Epidermal melanocyte (primary cell): ENCODE results near the gene KCNC2.

Experiments used
- DNase-seq: peaks from one replicate; pipeline ENCODE4 v3.0.0; 2011; ENCODE audit warnings: low spot score; ENCODE audit not compliant: insufficient read length

The KCNC2 gene

DNA sequence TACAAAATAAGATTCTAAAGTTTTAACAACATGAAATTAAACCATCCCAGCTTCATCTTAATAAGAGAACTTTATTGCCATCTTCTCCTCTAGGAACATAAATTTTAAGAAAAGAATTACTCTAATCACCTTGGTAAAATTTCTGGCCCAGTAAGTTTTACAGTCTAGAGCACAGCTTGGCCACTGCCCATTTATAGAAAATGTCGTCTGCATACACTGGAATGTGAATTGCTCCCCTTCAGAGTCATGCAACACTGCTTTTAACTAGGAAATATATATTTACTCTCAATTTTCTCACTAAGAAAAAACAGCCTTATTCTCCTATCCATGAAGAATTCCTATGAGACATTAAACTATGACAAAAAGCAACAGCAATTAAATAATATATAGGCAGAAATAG, 48.2 kb downstream of the KCNC2 start:
- no peak for DNase-seq

- no peak for DNase-seq
Observed at GRCh38 chr12:75157385-75157784, 52.3 kb downstream of the KCNC2 start.

- no peak for DNase-seq
Observed at GRCh38 chr12:75155962-75156361, 53.7 kb downstream of the KCNC2 start.

GRCh38 chr12:75154388-75154787, 55.3 kb downstream of the KCNC2 start:
- DNase-seq: no peak

DNA sequence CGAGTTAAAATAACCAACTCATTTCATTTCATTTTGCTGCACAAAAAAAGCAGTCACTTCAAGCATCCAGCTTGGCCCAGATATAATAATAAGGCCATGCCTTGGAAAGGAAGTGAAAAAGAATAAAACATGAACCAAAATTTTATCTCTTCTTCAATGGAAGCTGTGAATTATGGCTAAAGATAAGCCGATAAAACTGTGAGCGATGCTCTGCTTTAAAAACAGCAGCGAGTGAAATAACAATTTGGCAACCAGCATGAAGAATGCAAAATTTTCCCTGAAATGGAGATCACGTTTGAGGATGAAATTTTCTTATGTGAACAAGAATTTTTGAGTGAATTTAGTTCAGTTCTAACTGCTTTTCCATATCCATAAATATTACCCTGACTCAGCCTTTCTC, 70.4 kb downstream of the KCNC2 start:
- no peak for DNase-seq

DNA sequence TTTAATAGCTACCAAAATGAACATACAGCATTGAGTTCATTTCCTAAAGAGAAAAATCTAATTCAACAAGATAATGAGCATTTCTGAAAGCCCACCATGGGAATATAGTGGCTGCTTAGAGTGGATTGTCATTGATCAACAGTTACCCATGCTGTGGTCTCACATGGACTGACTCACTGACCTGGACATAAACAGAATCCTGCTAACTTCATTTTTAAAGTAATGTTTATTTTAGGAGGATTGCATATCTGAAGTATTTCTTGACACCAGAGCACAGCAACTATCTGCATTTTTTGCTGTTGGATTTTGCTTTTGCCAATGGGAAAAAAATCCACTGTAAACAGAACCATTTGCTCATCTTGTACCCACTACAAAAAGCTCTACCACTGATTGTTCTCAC, 71.7 kb downstream of the KCNC2 start:
- DNase-seq: no peak

- DNase-seq: no peak
Observed at GRCh38 chr12:75135026-75135425, 74.6 kb downstream of the KCNC2 start.

- DNase-seq: no peak
Observed at GRCh38 chr12:75130811-75131210, 78.8 kb downstream of the KCNC2 start.

- DNase-seq: no peak
Observed at GRCh38 chr12:75129275-75129674, 80.4 kb downstream of the KCNC2 start.

DNA sequence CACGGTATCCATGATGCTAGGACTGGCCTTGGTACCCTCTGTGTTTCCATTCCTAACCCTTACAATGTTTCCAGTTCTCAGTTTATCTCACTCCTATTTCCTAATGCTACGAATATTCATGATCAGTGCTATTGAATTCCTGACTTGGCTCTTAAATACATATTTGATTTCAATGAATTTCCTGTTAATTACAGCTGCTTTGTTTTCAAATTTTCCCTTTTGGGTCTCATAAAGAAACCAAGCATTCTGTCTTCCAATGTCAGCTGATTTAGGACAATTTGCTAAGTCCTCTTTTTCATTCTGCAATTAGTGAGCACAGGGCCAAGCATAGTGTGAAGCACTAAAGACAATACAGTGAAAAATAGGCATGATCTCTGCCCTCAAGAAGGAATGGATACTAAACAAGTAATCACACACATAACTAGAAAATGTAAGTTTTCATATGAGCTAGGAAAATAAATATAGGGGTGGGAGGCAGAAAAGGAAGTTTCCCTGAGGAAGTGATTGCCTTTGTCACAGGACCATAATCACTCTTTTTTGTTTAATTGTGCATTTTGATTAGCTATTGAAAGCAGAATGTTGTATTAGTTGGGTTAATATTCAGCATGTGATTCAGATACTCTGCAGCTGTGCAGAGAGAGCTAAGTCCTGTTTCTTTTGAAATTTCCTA, 88.5 kb downstream of the KCNC2 start:
- DNase-seq: no peak

GRCh38 chr12:75120311-75120711, 89.3 kb downstream of the KCNC2 start:
- no peak for DNase-seq

- no peak for DNase-seq
Observed at GRCh38 chr12:75116646-75117198, 92.9 kb downstream of the KCNC2 start.

- no peak for DNase-seq
Observed at GRCh38 chr12:75115748-75116147, 93.9 kb downstream of the KCNC2 start.

GRCh38 chr12:75103822-75104221, 105.8 kb downstream of the KCNC2 start:
- DNase-seq: no peak

DNA sequence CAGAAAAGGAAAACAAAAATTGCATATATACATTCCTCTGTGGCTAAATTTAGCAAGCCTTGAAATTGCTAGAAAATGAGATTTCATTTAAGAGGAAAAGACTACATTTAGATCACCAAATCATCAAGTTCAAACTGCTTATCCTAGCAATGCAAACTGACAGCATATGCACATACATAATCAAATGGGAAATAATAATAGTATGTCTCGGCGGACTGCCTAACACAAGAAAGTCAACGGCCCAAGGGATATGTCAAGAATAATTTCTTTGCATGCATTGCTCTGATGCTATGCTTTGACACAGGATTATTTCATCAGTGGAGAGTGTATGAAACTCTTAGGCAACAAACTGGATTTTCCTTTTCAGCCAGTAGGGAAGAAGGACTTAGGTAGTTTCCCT, 107.9 kb downstream of the KCNC2 start:
- DNase-seq: no peak

GRCh38 chr12:75099210-75099609, 110.4 kb downstream of the KCNC2 start:
- DNase-seq: no peak

DNA sequence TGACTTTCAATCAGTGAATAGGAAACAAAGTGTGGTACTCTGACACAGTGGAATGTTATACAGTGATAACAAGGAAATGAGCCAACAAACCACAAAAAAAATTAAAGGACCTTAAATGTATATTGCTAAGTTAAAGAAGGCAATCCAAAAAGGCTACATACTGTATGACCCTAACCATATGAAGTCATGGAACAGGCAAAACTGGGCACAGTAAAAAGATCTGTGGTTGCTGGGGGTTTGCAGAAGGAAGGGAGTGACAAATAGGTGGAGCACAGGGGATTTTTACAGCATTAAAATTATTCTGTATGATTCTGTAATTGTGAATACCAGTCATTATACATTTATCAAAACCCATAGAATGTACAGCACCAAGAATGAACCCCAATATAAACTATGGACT, 112.6 kb downstream of the KCNC2 start:
- DNase-seq: no peak

- no peak for DNase-seq
Observed at GRCh38 chr12:75087654-75088053, 122.0 kb downstream of the KCNC2 start.

DNA sequence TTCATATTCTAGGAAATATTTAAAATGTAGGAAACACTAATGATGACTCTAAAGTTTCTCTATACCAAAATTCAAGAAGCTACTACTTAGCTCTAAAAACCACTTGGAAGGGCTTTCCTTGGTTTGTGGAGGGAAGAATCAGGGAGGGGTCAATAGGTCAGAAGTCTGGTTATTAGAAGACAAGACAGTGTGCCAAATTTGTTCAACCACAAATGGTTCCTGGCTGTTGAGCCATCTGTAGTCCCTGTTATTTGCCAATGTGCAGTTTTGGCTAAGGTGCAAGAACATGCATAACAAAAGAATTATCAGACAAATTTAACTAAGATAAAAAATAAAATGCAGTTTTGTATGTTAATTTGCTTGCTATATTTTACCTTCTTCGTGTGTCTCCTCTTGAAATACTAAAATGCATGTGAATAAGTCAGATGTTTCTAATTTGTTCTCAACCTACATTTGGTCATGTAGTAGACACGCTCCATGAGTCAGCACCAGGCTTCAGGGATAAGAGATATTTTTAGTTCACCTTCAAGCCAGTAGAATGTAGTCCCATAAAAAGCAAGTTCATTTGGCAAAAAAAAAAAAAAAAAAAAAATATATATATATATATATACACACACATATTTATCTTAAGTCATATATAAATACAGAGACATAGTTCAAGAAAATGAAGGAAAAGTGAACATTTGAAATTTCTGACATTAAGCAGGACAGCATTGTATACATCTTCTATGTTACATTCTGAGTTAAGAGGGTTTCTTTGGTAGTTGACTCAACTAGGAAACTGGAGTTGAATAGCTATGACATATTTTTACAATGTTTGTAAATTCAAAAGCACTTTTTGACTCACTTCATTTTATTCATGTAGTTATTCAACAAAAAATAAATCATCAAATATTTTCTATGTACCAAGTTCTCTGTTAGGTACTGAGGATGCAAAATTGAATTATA, 123.3 kb downstream of the KCNC2 start:
- DNase-seq: no peak

DNA sequence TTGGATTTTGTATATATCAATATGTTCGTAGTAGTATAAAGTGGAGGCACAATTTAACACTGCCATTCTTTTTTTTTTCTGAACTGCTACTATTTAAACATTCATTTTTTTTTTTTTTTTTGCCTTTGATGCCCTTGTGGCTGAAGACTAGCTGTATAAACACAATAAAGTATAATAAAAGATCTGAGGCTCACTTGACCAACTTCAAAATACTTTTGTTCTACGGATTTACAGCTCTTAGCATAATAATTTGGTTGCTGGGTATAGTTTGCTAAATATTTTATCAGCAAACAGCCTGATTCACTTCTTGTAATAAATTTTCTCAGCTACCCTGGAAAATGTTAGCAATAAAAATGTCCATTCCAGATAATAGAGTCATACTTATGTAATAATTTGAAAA, 128.3 kb downstream of the KCNC2 start:
- DNase-seq: no peak

DNA sequence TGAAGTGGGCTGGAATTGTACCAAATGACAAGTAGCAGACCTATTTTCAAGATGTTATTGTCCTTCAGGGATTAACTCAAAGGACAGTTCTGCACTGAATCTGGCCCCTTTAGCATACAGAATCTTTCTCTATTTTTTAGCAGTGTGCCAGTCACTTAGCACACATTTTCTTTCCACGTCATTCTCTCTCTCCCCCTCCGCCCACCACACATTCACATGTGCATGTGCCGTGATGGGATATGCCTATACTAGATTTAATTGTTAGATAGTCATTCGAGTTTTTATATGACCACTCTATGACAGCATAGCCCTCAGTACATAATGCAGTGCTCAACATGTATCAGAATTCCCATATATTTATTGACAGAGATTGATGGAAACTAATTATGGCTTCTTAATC, 129.1 kb downstream of the KCNC2 start:
- no peak for DNase-seq

DNA sequence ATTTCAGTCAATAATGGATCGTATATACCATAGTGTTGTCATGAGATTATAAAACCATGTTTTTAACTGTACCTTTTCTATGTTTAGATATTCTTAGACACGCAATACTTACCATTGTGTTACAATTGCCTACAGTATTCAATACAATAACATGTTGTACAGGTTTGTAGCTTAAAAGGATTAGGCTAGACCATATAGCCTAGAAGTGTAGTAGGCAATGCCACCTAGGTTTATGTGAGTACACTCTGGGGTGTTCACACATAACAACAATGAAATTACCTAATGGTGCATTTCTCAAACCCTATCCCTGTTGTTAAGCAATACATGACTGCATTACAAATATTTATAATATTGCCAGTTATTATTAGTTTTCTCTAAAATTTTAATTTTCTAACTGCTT, 144.2 kb downstream of the KCNC2 start:
- DNase-seq: no peak
